HepG2 (cell line): ENCODE data around the gene ABCB6. TPM values are rescaled to one million over a fixed set of nuclear protein-coding genes. Genes with fewer than 3 reads are reported as not detected.

Experiments used
- ATAD3A ChIP-seq: sonication (generic); formaldehyde crosslinking; IDR thresholded peaks from 2 replicates; pipeline ENCODE4 v1.4.0; 2020; ENCODE audit warnings: missing genetic modification reagents
- DMTF1 ChIP-seq: sonication (generic); formaldehyde crosslinking; IDR thresholded peaks from 2 replicates; pipeline ENCODE4 v1.4.0; 2020; ENCODE audit warnings: mild to moderate bottlenecking, missing genetic modification reagents
- DNMT1 ChIP-seq: sonication (generic); formaldehyde crosslinking; IDR thresholded peaks from 2 replicates; pipeline ENCODE4 v1.5.1; 2020; ENCODE audit warnings: mild to moderate bottlenecking, missing genetic modification reagents
- ELF1 ChIP-seq: sonication (generic); formaldehyde crosslinking; IDR thresholded peaks from 2 replicates; pipeline ENCODE4 v1.4.0; 2020; ENCODE audit warnings: missing genetic modification reagents
- EZH2 ChIP-seq: conservative IDR thresholded peaks from 2 replicates; pipeline ENCODE4 v1.6.1; 2012; ENCODE audit warnings: mild to moderate bottlenecking, low read depth, low read length, moderate library complexity
- FOSL1 ChIP-seq: sonication (generic); formaldehyde crosslinking; IDR thresholded peaks from 2 replicates; pipeline ENCODE4 v1.9.0; 2021; ENCODE audit warnings: missing genetic modification reagents, borderline replicate concordance
- HNF1B ChIP-seq: sonication (generic); formaldehyde crosslinking; IDR thresholded peaks from 2 replicates; pipeline ENCODE4 v1.5.1; 2020; ENCODE audit warnings: mild to moderate bottlenecking, moderate library complexity, missing genetic modification reagents
- MEIS2 ChIP-seq: sonication (generic); formaldehyde crosslinking; IDR thresholded peaks from 2 replicates; pipeline ENCODE4 v1.9.0; 2021; ENCODE audit warnings: mild to moderate bottlenecking, missing genetic modification reagents
- SKIL ChIP-seq: sonication (generic); formaldehyde crosslinking; IDR thresholded peaks from 2 replicates; pipeline ENCODE4 v1.8.0; 2022; ENCODE audit warnings: missing genetic modification reagents, mild to moderate bottlenecking, moderate library complexity, borderline replicate concordance
- SMARCE1 ChIP-seq: fragments of 450-650 bp; IDR thresholded peaks from 2 replicates; pipeline ENCODE4 v1.6.1; 2017; ENCODE audit warnings: borderline replicate concordance
- SOX5 ChIP-seq: IDR thresholded peaks from 2 replicates; pipeline ENCODE4 v1.6.1; 2016; ENCODE audit warnings: borderline replicate concordance
- ZBTB38 ChIP-seq: sonication (generic); formaldehyde crosslinking; IDR thresholded peaks from 2 replicates; pipeline ENCODE4 v1.5.1; 2020; ENCODE audit warnings: mild to moderate bottlenecking, missing genetic modification reagents
- ZIK1 ChIP-seq: sonication (generic); formaldehyde crosslinking; IDR thresholded peaks from 2 replicates; pipeline ENCODE4 v1.5.0; 2020; ENCODE audit warnings: mild to moderate bottlenecking, low read depth, missing genetic modification reagents, borderline replicate concordance
- ZKSCAN8 ChIP-seq: IDR thresholded peaks from 2 replicates; pipeline ENCODE4 v1.6.1; 2016; ENCODE audit warnings: borderline replicate concordance, missing genetic modification reagents, missing compliant biosample characterization
- ZNF232 ChIP-seq: sonication (generic); formaldehyde crosslinking; IDR thresholded peaks from 2 replicates; pipeline ENCODE4 v1.4.0; 2020; ENCODE audit warnings: missing genetic modification reagents, borderline replicate concordance
- ZNF556 ChIP-seq: sonication (generic); formaldehyde crosslinking; IDR thresholded peaks from 2 replicates; pipeline ENCODE4 v1.4.0; 2020; ENCODE audit warnings: mild to moderate bottlenecking, missing genetic modification reagents, borderline replicate concordance
- ZNF687 ChIP-seq: sonication (generic); formaldehyde crosslinking; IDR thresholded peaks from 2 replicates; pipeline ENCODE4 v1.5.1; 2020; ENCODE audit warnings: mild to moderate bottlenecking, missing genetic modification reagents, moderate library complexity
- polyA plus RNA-seq, 8 experiments: library from polyadenylated mRNA; depleted of rRNA in 3 of 8; stranded (reverse) in 7 of 8; unstranded in 1 of 8; fragments of >200 nt; fragmentation: Illumina TruSeq in 4 of 8; extraction: Trizol in 4 of 8; gene quantifications; 2 replicates each; pipeline versions ENCODE4 v1.2.1 to v1.2.3, GENCODE V29; 2011 to 2016; ENCODE audit warnings: low read depth in 4 of 8, missing spikeins in 1 of 8, mixed read lengths in 1 of 8; ENCODE audit not compliant: insufficient read depth in 1 of 8
- total RNA-seq, 5 experiments: library from RNA; depleted of rRNA; stranded (reverse); fragments of >200 nt; fragmentation: Illumina TruSeq; extraction: Trizol; gene quantifications; 2 replicates each; pipeline ENCODE4 v1.2.3, GENCODE V29; 2016; ENCODE audit warnings: low read depth in 1 of 5

The ABCB6 gene
- total and polyA plus RNA-seq, 2 of the 13 experiments (the other 11 are each of a cell fraction or from before 2014, with no cell fraction given) = 91.1 to 137 TPM

GRCh38 chr2:219160186-219161017 is 58.4 kb downstream of the ABCB6 start, which contains the start of gene NHEJ1 (continued):
- TF ChIP-seq ZNF556 (CRISPR knock-in tag) (peak; percentile 41; the same call in 1 of the 2 replicates), MEIS2 (CRISPR knock-in tag) (peak; percentile 90), ZNF687 (CRISPR knock-in tag) (peak; percentile 99), ZNF232 (CRISPR knock-in tag) (peak; percentile 90; the same call in 1 of the 2 replicates), ZIK1 (CRISPR knock-in tag) (peak; percentile 95), FOSL1 (CRISPR knock-in tag) (no peak), HNF1B (peak; percentile 78), ZBTB38 (CRISPR knock-in tag) (peak; percentile 56), DMTF1 (CRISPR knock-in tag) (0 out of 2 replicates have a peak, but pooled peaks have one; percentile 1), DNMT1 (no peak; the same call in 1 of the 2 replicates), ATAD3A (CRISPR knock-in tag) (no peak), ELF1 (CRISPR knock-in tag) (peak; percentile 61), SOX5 (peak; percentile 56; the same call in 1 of the 2 replicates), SMARCE1 (no peak), EZH2 (no peak), SKIL (peak; percentile 17; the same call in 1 of the 2 replicates), ZKSCAN8 (CRISPR knock-in tag) (no peak)
